ENCODE results near the gene GTF2A2. TPM values are rescaled to one million over a fixed set of nuclear protein-coding genes. Genes with fewer than 3 reads are reported as not detected.

GTF2A2 gene
- total RNA-seq, 3 donors from 2014 or later, result 87.8 to 145 (median 99.6) TPM

- DNase-seq (no peak), ATAC-seq (no peak)
- Histone ChIP-seq H3K36me3 (ENCODE audit: low read depth) (peaks cover 17% of the 10 kb centered on the region), H3K4me1 (ENCODE audit: low read depth) (no peaks in the 10 kb centered on the region), H3K9me3 (no peaks in the 10 kb centered on the region), H3K4me3 (no peak overlapping the region)
- intact Hi-C loops (cut with DNase I, micrococcal nuclease), result no loop called here
- TF ChIP-seq, protein P1, sequence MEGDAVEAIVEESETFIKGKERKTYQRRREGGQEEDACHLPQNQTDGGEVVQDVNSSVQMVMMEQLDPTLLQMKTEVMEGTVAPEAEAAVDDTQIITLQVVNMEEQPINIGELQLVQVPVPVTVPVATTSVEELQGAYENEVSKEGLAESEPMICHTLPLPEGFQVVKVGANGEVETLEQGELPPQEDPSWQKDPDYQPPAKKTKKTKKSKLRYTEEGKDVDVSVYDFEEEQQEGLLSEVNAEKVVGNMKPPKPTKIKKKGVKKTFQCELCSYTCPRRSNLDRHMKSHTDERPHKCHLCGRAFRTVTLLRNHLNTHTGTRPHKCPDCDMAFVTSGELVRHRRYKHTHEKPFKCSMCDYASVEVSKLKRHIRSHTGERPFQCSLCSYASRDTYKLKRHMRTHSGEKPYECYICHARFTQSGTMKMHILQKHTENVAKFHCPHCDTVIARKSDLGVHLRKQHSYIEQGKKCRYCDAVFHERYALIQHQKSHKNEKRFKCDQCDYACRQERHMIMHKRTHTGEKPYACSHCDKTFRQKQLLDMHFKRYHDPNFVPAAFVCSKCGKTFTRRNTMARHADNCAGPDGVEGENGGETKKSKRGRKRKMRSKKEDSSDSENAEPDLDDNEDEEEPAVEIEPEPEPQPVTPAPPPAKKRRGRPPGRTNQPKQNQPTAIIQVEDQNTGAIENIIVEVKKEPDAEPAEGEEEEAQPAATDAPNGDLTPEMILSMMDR (IDR thresholded peaks at IDR 0.05), result no peak
Observed at GRCh38 chr15:59678620-59679019, 21.3 kb upstream of the GTF2A2 start.

GRCh38 chr15:59678172-59678571 lies 20.9 kb upstream of the GTF2A2 start:
- intact Hi-C loops (cut with DNase I, micrococcal nuclease), result no loop called here

GRCh38 chr15:59676565-59676964 lies 19.2 kb upstream of the GTF2A2 start:
- no peaks in the 10 kb centered on the region for H3K4me1 ChIP-seq (ENCODE audit: low read depth)
- no peaks in the 10 kb centered on the region for H3K9me3 ChIP-seq
- DNase-seq (no peak), ATAC-seq (no peak)
- H3K36me3 ChIP-seq (ENCODE audit: low read depth), result peaks cover 17% of the 10 kb centered on the region
- intact Hi-C loops (cut with DNase I, micrococcal nuclease), result no loop called here
- TF ChIP-seq, protein P1 (IDR thresholded peaks at IDR 0.05), result no peak
- no peak overlapping the region for H3K4me3 ChIP-seq

More at GRCh38 chr15:59678172-59678571, 20.9 kb upstream of the GTF2A2 start:
- H3K4me1 ChIP-seq (ENCODE audit: low read depth), result no peaks in the 10 kb centered on the region
- no peak for DNase-seq
- no peak overlapping the region for H3K4me3 ChIP-seq
- peaks cover 17% of the 10 kb centered on the region for H3K36me3 ChIP-seq (ENCODE audit: low read depth)
- no peaks in the 10 kb centered on the region for H3K9me3 ChIP-seq
- ATAC-seq, result no peak
- TF ChIP-seq, protein P1 (IDR thresholded peaks at IDR 0.05), result no peak

DNA sequence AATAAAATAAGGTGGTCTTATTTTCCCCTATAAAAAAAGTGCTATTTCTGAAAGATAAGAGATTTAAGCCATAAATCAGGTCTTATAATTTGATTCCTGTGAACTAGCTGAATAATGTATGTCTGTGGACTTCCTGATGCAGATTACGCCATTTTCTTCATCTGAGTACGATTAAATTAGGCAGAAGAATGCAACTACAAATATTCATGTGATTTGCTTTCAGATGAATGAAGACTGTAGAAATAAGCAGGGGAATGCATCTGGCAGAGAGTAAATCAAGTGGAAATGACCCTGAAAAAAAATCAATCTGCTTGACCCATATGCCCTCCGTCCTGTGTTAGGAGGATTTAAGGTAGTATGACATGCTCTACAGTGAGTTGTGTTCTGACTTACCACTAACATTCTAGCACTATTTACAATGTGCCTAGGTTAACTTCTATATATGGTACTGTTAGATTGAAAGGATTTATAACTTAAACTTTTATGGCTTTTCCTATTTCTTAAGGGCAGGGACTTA lies 17.1 kb upstream of the GTF2A2 start:
- TF ChIP-seq, protein P1 (IDR thresholded peaks at IDR 0.05), result no peak
- no peak for ATAC-seq
- no peak for DNase-seq
- intact Hi-C loops (cut with DNase I, micrococcal nuclease), result no loop called here
- H3K9me3 ChIP-seq, result no peaks in the 10 kb centered on the region
- H3K4me3 ChIP-seq, result no peak overlapping the region
- H3K36me3 ChIP-seq (ENCODE audit: low read depth), result peaks cover 21% of the 10 kb centered on the region
- no peaks in the 10 kb centered on the region for H3K4me1 ChIP-seq (ENCODE audit: low read depth)

DNA sequence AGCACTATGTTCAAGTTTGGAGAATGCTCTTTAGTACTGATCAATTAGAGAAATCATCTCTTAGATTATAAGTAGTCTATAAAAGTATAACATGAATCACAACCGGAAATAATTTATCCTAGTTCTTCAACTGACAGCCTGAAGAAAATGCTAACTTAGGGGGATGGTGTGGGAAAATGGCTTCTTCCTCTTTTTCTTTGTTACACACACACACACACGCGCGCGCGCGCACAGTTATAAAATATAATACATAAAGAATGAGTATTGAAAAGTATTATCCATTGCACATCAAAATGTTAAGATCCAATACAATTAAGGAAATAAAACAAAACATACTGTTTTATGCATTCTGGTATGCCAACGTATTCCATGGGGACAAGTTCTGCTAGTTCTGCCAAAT lies 11.2 kb upstream of the GTF2A2 start:
- H3K36me3 ChIP-seq (ENCODE audit: low read depth), result peaks cover 4% of the 10 kb centered on the region
- no peak for ATAC-seq
- H3K9me3 ChIP-seq, result no peaks in the 10 kb centered on the region
- no peaks in the 10 kb centered on the region for H3K4me1 ChIP-seq (ENCODE audit: low read depth)
- no peak for DNase-seq
- no peak overlapping the region for H3K4me3 ChIP-seq
- TF ChIP-seq, protein P1 (IDR thresholded peaks at IDR 0.05), result no peak
- intact Hi-C loops (cut with DNase I, micrococcal nuclease), result no loop called here

DNA sequence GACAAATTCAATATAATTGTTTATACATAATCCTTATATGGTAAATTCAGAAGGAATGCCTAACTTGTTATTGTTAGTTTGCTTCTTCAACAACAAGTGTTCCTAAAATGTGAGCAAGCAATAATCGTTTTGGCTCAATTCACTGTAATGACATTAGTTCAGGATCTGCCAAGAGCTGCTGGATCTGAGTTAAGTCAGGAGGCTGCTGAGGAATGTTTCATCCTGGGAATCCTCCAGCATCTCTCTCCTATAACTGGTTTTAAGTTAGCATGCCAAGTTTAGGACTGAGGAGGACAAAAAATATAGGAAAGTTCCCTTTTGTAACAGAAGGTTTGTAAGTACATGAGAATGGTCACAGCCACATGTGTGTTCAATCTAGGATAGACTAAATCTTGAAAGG lies 4.9 kb upstream of the GTF2A2 start:
- no peaks in the 10 kb centered on the region for H3K9me3 ChIP-seq
- DNase-seq (no peak), ATAC-seq (no peak)
- TF ChIP-seq, protein P1 (IDR thresholded peaks at IDR 0.05), result no peak
- no peaks in the 10 kb centered on the region for H3K4me1 ChIP-seq (ENCODE audit: low read depth)
- H3K36me3 ChIP-seq (ENCODE audit: low read depth), result peaks cover 10% of the 10 kb centered on the region
- intact Hi-C loops (cut with DNase I, micrococcal nuclease), result no loop called here
- no peak overlapping the region for H3K4me3 ChIP-seq

Measured in mucosa of descending colon (tissue), 3 donors.